ENCODE results near the gene MAN1C1.

GRCh38 chr1:25683177-25683576 is 66.6 kb downstream of the MAN1C1 start:
- TF ChIP-seq ZFP3 (CRISPR knock-in tag; IDR thresholded peaks at IDR 0.05) (no peak), TOX (CRISPR knock-in tag; IDR thresholded peaks at IDR 0.05; ENCODE audit: borderline replicate concordance) (no peak), ZC3H10 (CRISPR knock-in tag; IDR thresholded peaks at IDR 0.05) (no peak), ISL1 (CRISPR knock-in tag; IDR thresholded peaks at IDR 0.05) (no peak), ESRRG (CRISPR knock-in tag; IDR thresholded peaks at IDR 0.05) (no peak), CSRNP3 (CRISPR knock-in tag; IDR thresholded peaks at IDR 0.05) (no peak)
- TF ChIP-seq, protein P1, sequence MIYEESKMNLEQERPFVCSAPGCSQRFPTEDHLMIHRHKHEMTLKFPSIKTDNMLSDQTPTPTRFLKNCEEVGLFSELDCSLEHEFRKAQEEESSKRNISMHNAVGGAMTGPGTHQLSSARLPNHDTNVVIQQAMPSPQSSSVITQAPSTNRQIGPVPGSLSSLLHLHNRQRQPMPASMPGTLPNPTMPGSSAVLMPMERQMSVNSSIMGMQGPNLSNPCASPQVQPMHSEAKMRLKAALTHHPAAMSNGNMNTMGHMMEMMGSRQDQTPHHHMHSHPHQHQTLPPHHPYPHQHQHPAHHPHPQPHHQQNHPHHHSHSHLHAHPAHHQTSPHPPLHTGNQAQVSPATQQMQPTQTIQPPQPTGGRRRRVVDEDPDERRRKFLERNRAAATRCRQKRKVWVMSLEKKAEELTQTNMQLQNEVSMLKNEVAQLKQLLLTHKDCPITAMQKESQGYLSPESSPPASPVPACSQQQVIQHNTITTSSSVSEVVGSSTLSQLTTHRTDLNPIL (CRISPR knock-in tag; IDR thresholded peaks at IDR 0.05; ENCODE audit: low read depth), result no peak
- TF ChIP-seq, protein P2, sequence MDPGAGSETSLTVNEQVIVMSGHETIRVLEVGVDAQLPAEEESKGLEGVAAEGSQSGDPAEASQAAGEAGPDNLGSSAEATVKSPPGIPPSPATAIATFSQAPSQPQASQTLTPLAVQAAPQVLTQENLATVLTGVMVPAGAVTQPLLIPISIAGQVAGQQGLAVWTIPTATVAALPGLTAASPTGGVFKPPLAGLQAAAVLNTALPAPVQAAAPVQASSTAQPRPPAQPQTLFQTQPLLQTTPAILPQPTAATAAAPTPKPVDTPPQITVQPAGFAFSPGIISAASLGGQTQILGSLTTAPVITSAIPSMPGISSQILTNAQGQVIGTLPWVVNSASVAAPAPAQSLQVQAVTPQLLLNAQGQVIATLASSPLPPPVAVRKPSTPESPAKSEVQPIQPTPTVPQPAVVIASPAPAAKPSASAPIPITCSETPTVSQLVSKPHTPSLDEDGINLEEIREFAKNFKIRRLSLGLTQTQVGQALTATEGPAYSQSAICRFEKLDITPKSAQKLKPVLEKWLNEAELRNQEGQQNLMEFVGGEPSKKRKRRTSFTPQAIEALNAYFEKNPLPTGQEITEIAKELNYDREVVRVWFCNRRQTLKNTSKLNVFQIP (CRISPR knock-in tag; IDR thresholded peaks at IDR 0.05; ENCODE audit: borderline replicate concordance, low read depth), result no peak

Measured in SK-N-SH treated with all-trans-retinoic acid at 6 μM for 48 hours (cell line).